PC-3 (cell line): ENCODE data around the gene USP30. TPM values are rescaled to one million over a fixed set of nuclear protein-coding genes. Genes with fewer than 3 reads are reported as not detected.

Experiments used
- ATAC-seq: fragments of 200-7000 bp; cut with Tn5 transposase; 2 replicates; pipeline ENCODE4 v1.9.1; 2020; ENCODE audit warnings: mild to moderate bottlenecking, moderate library complexity
- BruUV-seq: library from RNA; stranded (reverse); fragments of 400-500 nt; replicated peaks from 2 replicates; lab custom pipeline; 2021; lab: Mats Ljungman, UMichigan
- CTCF ChIA-PET: fragments of 300-600 bp; sonication (Branson Sonifier 250); formaldehyde crosslinking; loops from one replicate; lab custom pipeline; 2022; ENCODE audit warnings: antibody characterized with exemption; lab: Charles Lee
- POLR2A ChIA-PET: fragments of 300-600 bp; sonication (Branson Sonifier 250); formaldehyde crosslinking; loops from one replicate; lab custom pipeline; 2022; ENCODE audit warnings: antibody characterized with exemption; ENCODE audit not compliant: unreplicated experiment; lab: Charles Lee
- DNase-seq: peaks from one replicate; pipeline ENCODE4 v3.0.0-alpha.2; 2015
- H2AFZ ChIP-seq: fragments of 300-600 bp; sonication (generic); 2 replicates; pipeline ENCODE4 v1.6.0; 2016; ENCODE audit warnings: antibody characterized with exemption, low read length
- H3F3A ChIP-seq: fragments of 300-600 bp; sonication (generic); one replicate; pipeline ENCODE4 v1.6.0; 2017; ENCODE audit warnings: antibody characterized with exemption, low read length, control low read depth, mild to moderate bottlenecking; ENCODE audit not compliant: unreplicated experiment
- H3K27ac ChIP-seq: fragments of 300-600 bp; sonication (generic); 2 replicates; pipeline ENCODE4 v1.5.1; 2016; ENCODE audit warnings: mild to moderate bottlenecking, low read length
- H3K27me3 ChIP-seq: fragments of 300-600 bp; sonication (generic); 2 replicates; pipeline ENCODE4 v1.6.1; 2016; ENCODE audit warnings: low read length, mixed read lengths
- H3K36me3 ChIP-seq: fragments of 300-600 bp; sonication (generic); 2 replicates; pipeline ENCODE4 v1.6.1; 2016; ENCODE audit warnings: low read depth, mixed run types, low read length, mixed read lengths
- H3K4me1 ChIP-seq: fragments of 300-600 bp; sonication (generic); 2 replicates; pipeline ENCODE4 v1.5.1; 2016; ENCODE audit warnings: low read length; ENCODE audit not compliant: insufficient read depth
- H3K4me2 ChIP-seq: fragments of 300-600 bp; sonication (generic); 2 replicates; pipeline ENCODE4 v1.6.0; 2016; ENCODE audit warnings: low read length
- H3K4me3 ChIP-seq: fragments of 300-600 bp; sonication (generic); 2 replicates; pipeline ENCODE4 v1.5.1; 2016; ENCODE audit warnings: mild to moderate bottlenecking, low read length, mixed read lengths
- H3K79me2 ChIP-seq: fragments of 300-600 bp; sonication (generic); 2 replicates; pipeline ENCODE4 v1.6.1; 2017; ENCODE audit warnings: low read length, mixed read lengths
- H3K9ac ChIP-seq: fragments of 300-600 bp; sonication (generic); 2 replicates; pipeline ENCODE4 v1.6.0; 2016; ENCODE audit warnings: mild to moderate bottlenecking, low read length
- H3K9me2 ChIP-seq: fragments of 300-600 bp; sonication (generic); replicated peaks from 2 replicates; pipeline ENCODE4 v1.6.1; 2016; ENCODE audit warnings: mixed run types, low read length, mixed read lengths
- H3K9me3 ChIP-seq: fragments of 300-600 bp; sonication (generic); 2 replicates; pipeline ENCODE4 v1.6.1; 2016; ENCODE audit warnings: low read length, mixed read lengths
- H4K20me1 ChIP-seq: fragments of 300-600 bp; sonication (generic); 2 replicates; pipeline ENCODE4 v1.6.1; 2016; ENCODE audit warnings: low read length, mixed read lengths
- CTCF ChIP-seq: fragments of 300-600 bp; sonication (generic); conservative IDR thresholded peaks from 2 replicates; pipeline ENCODE4 v1.5.1; 2017; ENCODE audit warnings: antibody characterized with exemption, low read depth, mild to moderate bottlenecking, low read length
- EZH2 ChIP-seq: fragments of 300-600 bp; sonication (generic); IDR thresholded peaks from one replicate; pipeline ENCODE4 v1.6.1; 2017; ENCODE audit warnings: antibody characterized with exemption, mild to moderate bottlenecking, low read length; ENCODE audit not compliant: unreplicated experiment
- EZH2phosphoT487 ChIP-seq: fragments of 300-600 bp; sonication (generic); IDR thresholded peaks from 2 replicates; pipeline ENCODE4 v1.6.1; 2018; ENCODE audit warnings: mild to moderate bottlenecking, antibody characterized with exemption, low read length, borderline replicate concordance
- intact Hi-C: fragments of 100-400 bp; cut with micrococcal nuclease; formaldehyde crosslinking; loops from 2 replicates; pipeline ENCODE4 v1.9.0; 2023
- total RNA-seq: library from RNA; depleted of rRNA; stranded (reverse); fragments of >200 nt; gene quantifications from 2 replicates; pipeline ENCODE4 v1.2.3, GENCODE V29; 2014

Gene USP30
- total RNA-seq, 1 experiment from 2014 or later = 13.6 TPM

GRCh38 chr12:109115404-109115757, 63.0 kb downstream of the USP30 start:
- H3K79me2 ChIP-seq = no peaks in the 10 kb centered on the region
- ATAC-seq (no peak), DNase-seq (no peak)
- intact Hi-C loops = no loop called here
- no peak overlapping the region for H3K4me2 ChIP-seq
- H3F3A ChIP-seq = no peaks in the 10 kb centered on the region
- CTCF ChIA-PET = no interaction called here
- no peaks in the 10 kb centered on the region for H3K9me3 ChIP-seq
- H3K4me3 ChIP-seq = no peak overlapping the region
- H3K4me1 ChIP-seq = no peaks in the 10 kb centered on the region
- H3K27ac ChIP-seq = no peak overlapping the region
- H3K9ac ChIP-seq = no peak overlapping the region
- POLR2A ChIA-PET = interaction anchor here (0.7 kb wide), 1 partner anchor 137 kb away, joined by 3 read pairs; no protein-coding TSS in a partner anchor
- H2AFZ ChIP-seq = no peak overlapping the region
- H4K20me1 ChIP-seq = no peaks in the 10 kb centered on the region
- H3K27me3 ChIP-seq = no peaks in the 10 kb centered on the region
- H3K9me2 ChIP-seq = no peaks in the 10 kb centered on the region
- no peaks in the 10 kb centered on the region for H3K36me3 ChIP-seq
- BruUV-seq = no TSS peak
- TF ChIP-seq CTCF = no peak
- no peak for TF ChIP-seq EZH2
- no peak for TF ChIP-seq EZH2phosphoT487

- Histone ChIP-seq H2AFZ (no peak within 1 kb of the TSS), H3K79me2 (no peaks in the 10 kb centered on the region), H3K9me2 (no peaks in the 10 kb centered on the region), H3K4me1 (no peaks in the 10 kb centered on the region), H4K20me1 (no peaks in the 10 kb centered on the region), H3K27ac (no peak within 1 kb of the TSS), H3K9ac (no peak within 1 kb of the TSS), H3K4me3 (no peak within 1 kb of the TSS), H3K9me3 (no peaks in the 10 kb centered on the region), H3F3A (no peaks in the 10 kb centered on the region), H3K36me3 (no peaks in the 10 kb centered on the region), H3K27me3 (no peaks in the 10 kb centered on the region), H3K4me2 (no peak within 1 kb of the TSS)
- TF ChIP-seq CTCF (no peak), EZH2 (no peak), EZH2phosphoT487 (no peak)
- BruUV-seq = no TSS peak
- no peak for ATAC-seq
- DNase-seq = no peak
- intact Hi-C loops = no loop called here
- POLR2A ChIA-PET = no interaction called here
- CTCF ChIA-PET = no interaction called here
Observed at GRCh38 chr12:109115758-109116610, 63.6 kb downstream of the USP30 start, which contains the start of gene ACACB. TSS of gene ACACB (plus strand) at chr12:109116587. CDS start at chr12:109139406, 22,819 bp downstream.

GRCh38 chr12:109116611-109116949, 64.2 kb downstream of the USP30 start:
- H3K4me3 ChIP-seq = no peak overlapping the region
- no peaks in the 10 kb centered on the region for H3K9me2 ChIP-seq
- no peaks in the 10 kb centered on the region for H3K36me3 ChIP-seq
- no peak overlapping the region for H3K27ac ChIP-seq
- H3K4me1 ChIP-seq = no peaks in the 10 kb centered on the region
- H3K9me3 ChIP-seq = no peaks in the 10 kb centered on the region
- ATAC-seq (no peak), DNase-seq (no peak)
- POLR2A ChIA-PET = no interaction called here
- TF ChIP-seq CTCF (no peak), EZH2 (no peak), EZH2phosphoT487 (no peak)
- intact Hi-C loops = no loop called here
- H3F3A ChIP-seq = no peaks in the 10 kb centered on the region
- H3K4me2 ChIP-seq = no peak overlapping the region
- CTCF ChIA-PET = no interaction called here
- H3K27me3 ChIP-seq = no peaks in the 10 kb centered on the region
- H2AFZ ChIP-seq = no peak overlapping the region
- H3K79me2 ChIP-seq = no peaks in the 10 kb centered on the region
- no peak overlapping the region for H3K9ac ChIP-seq
- BruUV-seq = no TSS peak
- H4K20me1 ChIP-seq = no peaks in the 10 kb centered on the region
